WTC11 (cell line): ENCODE measurements around the gene KCNJ6.

ENCODE experiments used
- MAX ChIP-seq: sonication (generic); formaldehyde crosslinking; IDR thresholded peaks from 2 replicates; pipeline ENCODE4 v1.8.0; 2022; ENCODE audit warnings: mild to moderate bottlenecking, missing genetic modification reagents
- SOX15 ChIP-seq: fragments of 250-450 bp; sonication (Bioruptor Pico); IDR thresholded peaks from 2 replicates; pipeline ENCODE4 v1.9.0; 2021; ENCODE audit warnings: mild to moderate bottlenecking
- ZBTB21 ChIP-seq: sonication (generic); formaldehyde crosslinking; IDR thresholded peaks from 2 replicates; pipeline ENCODE4 v1.8.1; 2023; ENCODE audit warnings: mild to moderate bottlenecking, missing genetic modification reagents, borderline replicate concordance
- TF ChIP-seq, protein P1 (sequence below): fragments of 200-600 bp; IDR thresholded peaks from 2 replicates; pipeline ENCODE4 v1.8.0; 2022; ENCODE audit warnings: antibody characterized with exemption

- TF ChIP-seq, protein P1, sequence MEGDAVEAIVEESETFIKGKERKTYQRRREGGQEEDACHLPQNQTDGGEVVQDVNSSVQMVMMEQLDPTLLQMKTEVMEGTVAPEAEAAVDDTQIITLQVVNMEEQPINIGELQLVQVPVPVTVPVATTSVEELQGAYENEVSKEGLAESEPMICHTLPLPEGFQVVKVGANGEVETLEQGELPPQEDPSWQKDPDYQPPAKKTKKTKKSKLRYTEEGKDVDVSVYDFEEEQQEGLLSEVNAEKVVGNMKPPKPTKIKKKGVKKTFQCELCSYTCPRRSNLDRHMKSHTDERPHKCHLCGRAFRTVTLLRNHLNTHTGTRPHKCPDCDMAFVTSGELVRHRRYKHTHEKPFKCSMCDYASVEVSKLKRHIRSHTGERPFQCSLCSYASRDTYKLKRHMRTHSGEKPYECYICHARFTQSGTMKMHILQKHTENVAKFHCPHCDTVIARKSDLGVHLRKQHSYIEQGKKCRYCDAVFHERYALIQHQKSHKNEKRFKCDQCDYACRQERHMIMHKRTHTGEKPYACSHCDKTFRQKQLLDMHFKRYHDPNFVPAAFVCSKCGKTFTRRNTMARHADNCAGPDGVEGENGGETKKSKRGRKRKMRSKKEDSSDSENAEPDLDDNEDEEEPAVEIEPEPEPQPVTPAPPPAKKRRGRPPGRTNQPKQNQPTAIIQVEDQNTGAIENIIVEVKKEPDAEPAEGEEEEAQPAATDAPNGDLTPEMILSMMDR: no peak
- TF ChIP-seq SOX15 (no peak), ZBTB21 (CRISPR knock-in tag) (no peak), MAX (CRISPR knock-in tag) (no peak)
These were observed 309.2 kb downstream of the KCNJ6 start for GRCh38 chr21:37607081-37607480.
